Measurements from ENCODE around the gene KIF5B. TPM values are rescaled to one million over a fixed set of nuclear protein-coding genes. Genes with fewer than 3 reads are reported as not detected.

The KIF5B gene
- total RNA-seq, 1 experiment from 2014 or later: 70.5 TPM

GRCh38 chr10:32005050-32005449, 51.2 kb downstream of the KIF5B start:
- no peak overlapping the region for H3T11ph ChIP-seq (ENCODE audit: low read length)
- H2BK15ac ChIP-seq (ENCODE audit: low read depth, low read length): no peak overlapping the region
- H3K4ac ChIP-seq (ENCODE audit: low read depth, low read length): no peak overlapping the region
- H3K18ac ChIP-seq (ENCODE audit: insufficient read length, low read depth, low read length): no peak overlapping the region
- DNase-seq: peak; percentile 43
- H3K23ac ChIP-seq (ENCODE audit: insufficient read length, low read depth, low read length): no peak overlapping the region
- no peak overlapping the region for H4K91ac ChIP-seq (ENCODE audit: insufficient read length, low read depth, low read length)
- H3K9ac ChIP-seq (ENCODE audit: extremely low read depth, insufficient read length, low read length): no peak overlapping the region
- Mint-ChIP-seq H3K36me3 (ENCODE audit: insufficient read depth in 1 of 3, low read depth in 3 of 3) (peaks cover 10 to 25% (median 19%) of the 10 kb centered on the region in 3 experiments), H3K27me3 (ENCODE audit: low read depth) (no peaks in the 10 kb centered on the region), H3K27ac (peak overlapping the region in 2 of 3 experiments; percentile 46 to 89; a peak in 2 of 7 replicates), H3K4me3 (no peak overlapping the region), H3K4me1 (peaks cover 36 to 38% of the 10 kb centered on the region in 2 experiments), H3K9me3 (no peaks in the 10 kb centered on the region)
- TF ChIP-seq CTCF (conservative IDR thresholded peaks at IDR 0.05): peak; percentile 78
- H2BK20ac ChIP-seq (ENCODE audit: low read depth, low read length, poor library complexity, severe bottlenecking): no peak overlapping the region
- no peak overlapping the region for H2AFZ ChIP-seq (ENCODE audit: low read length)
- H3K79me1 ChIP-seq (ENCODE audit: insufficient read depth, low read depth, low read length, poor library complexity, severe bottlenecking): no peaks in the 10 kb centered on the region
- H2AK5ac ChIP-seq (ENCODE audit: insufficient read length, low read length): no peak overlapping the region
- no peaks in the 10 kb centered on the region for H3K27me3 ChIP-seq (ENCODE audit: insufficient read depth, low read length)
- H3K4me2 ChIP-seq (ENCODE audit: insufficient read depth, insufficient read length, low read length): no peak overlapping the region
- no CpG with 5 or more reads among the region's 4 CpGs for WGBS (ENCODE audit: extremely low coverage, insufficient read length, low lambda C conversion rate)
- H3K56ac ChIP-seq (ENCODE audit: insufficient read length, low read depth, low read length): no peak overlapping the region
- no peak overlapping the region for H4K5ac ChIP-seq (ENCODE audit: insufficient read length, low read depth, low read length)
- peaks cover 5% of the 10 kb centered on the region; the same call in 1 of the 2 replicates for H3K4me1 ChIP-seq (ENCODE audit: insufficient read depth, low read length)
- H3K79me2 ChIP-seq (ENCODE audit: insufficient read depth, low read length): no peaks in the 10 kb centered on the region
- no peak overlapping the region for H3K14ac ChIP-seq (ENCODE audit: insufficient read depth, low read length)
- H3K9me3 ChIP-seq (ENCODE audit: control insufficient read depth, low read depth, low read length): no peaks in the 10 kb centered on the region
- H3K27ac ChIP-seq (ENCODE audit: insufficient read length, low read depth, low read length): no peak overlapping the region
- H3K23me2 ChIP-seq (ENCODE audit: insufficient read length, low read depth, low read length, poor library complexity, severe bottlenecking): no peaks in the 10 kb centered on the region
- H2BK12ac ChIP-seq (ENCODE audit: insufficient read length, low read depth, low read length): no peak overlapping the region
- H4K20me1 ChIP-seq (ENCODE audit: control insufficient read depth, insufficient read depth, insufficient read length): no peaks in the 10 kb centered on the region
- no peak overlapping the region for H2BK5ac ChIP-seq (ENCODE audit: insufficient read length, low read length)
- H2BK120ac ChIP-seq (ENCODE audit: low read depth, low read length, poor library complexity, severe bottlenecking): no peak overlapping the region
- H4K8ac ChIP-seq (replicated peaks; ENCODE audit: insufficient read length, low read depth, low read length): no peak overlapping the region

Measured in H9 (cell line).